Bronchial epithelial cell (primary cell): ENCODE measurements around the gene OLFM1. TPM values are rescaled to one million over a fixed set of nuclear protein-coding genes. Genes with fewer than 3 reads are reported as not detected.

Experiments
- DNase-seq: peaks from one replicate; pipeline ENCODE4 v3.0.0-alpha.2; 2010; ENCODE audit warnings: low read depth
- FAIRE-seq: peaks from 2 replicates; lab custom pipeline; 2011; peaks lifted over from hg19 to GRCh38; lab: Jason Lieb, UNC
- H3K27me3 ChIP-seq: 2 replicates; pipeline ENCODE4 v1.5.1; 2011; ENCODE audit warnings: low read length; ENCODE audit not compliant: control insufficient read depth, insufficient read depth
- H3K36me3 ChIP-seq: 2 replicates; pipeline ENCODE4 v1.5.1; 2011; ENCODE audit warnings: low read length; ENCODE audit not compliant: control insufficient read depth, insufficient read depth
- H3K4me3 ChIP-seq: 2 replicates; pipeline ENCODE4 v1.5.1; 2011; ENCODE audit warnings: mild to moderate bottlenecking, low read depth, low read length, control low read depth
- CTCF ChIP-seq: IDR thresholded peaks from 2 replicates; pipeline ENCODE4 v1.5.1; 2011; ENCODE audit warnings: mild to moderate bottlenecking, moderate library complexity, low read length, control low read depth, inconsistent platforms; ENCODE audit not compliant: insufficient read depth, severe bottlenecking
- total RNA-seq: library from RNA; depleted of rRNA; stranded (reverse); fragments of >200 nt; gene quantifications from 2 replicates; pipeline ENCODE4 v1.2.1, GENCODE V29; 2014

OLFM1 gene
- total RNA-seq, 1 donor from 2014 or later: 0.26 TPM

- DNase-seq: no peak
- no peak for FAIRE-seq
- Histone ChIP-seq H3K4me3 (no peak overlapping the region), H3K36me3 (no peaks in the 10 kb centered on the region), H3K27me3 (no peaks in the 10 kb centered on the region)
- no peak for TF ChIP-seq CTCF
Observed at GRCh38 chr9:135123126-135123772, 35.8 kb downstream of the OLFM1 start.

- no peak for TF ChIP-seq CTCF
- Histone ChIP-seq H3K27me3 (no peaks in the 10 kb centered on the region), H3K4me3 (no peak overlapping the region), H3K36me3 (no peaks in the 10 kb centered on the region)
- no peak for FAIRE-seq
- DNase-seq: no peak
Observed at GRCh38 chr9:135123773-135124134, 36.3 kb downstream of the OLFM1 start.

- Histone ChIP-seq H3K27me3 (no peaks in the 10 kb centered on the region), H3K36me3 (no peaks in the 10 kb centered on the region), H3K4me3 (no peak overlapping the region)
- no peak for TF ChIP-seq CTCF
- DNase-seq (no peak), FAIRE-seq (no peak)
Observed at GRCh38 chr9:135126451-135127187, 39.2 kb downstream of the OLFM1 start.

- no peak for FAIRE-seq
- Histone ChIP-seq H3K4me3 (no peak overlapping the region), H3K27me3 (no peaks in the 10 kb centered on the region), H3K36me3 (no peaks in the 10 kb centered on the region)
- no peak for DNase-seq
- TF ChIP-seq CTCF: no peak
Observed at GRCh38 chr9:135127718-135128670, 40.5 kb downstream of the OLFM1 start.

GRCh38 chr9:135129137-135129695 lies 41.7 kb downstream of the OLFM1 start:
- H3K4me3 ChIP-seq: no peak overlapping the region
- no peaks in the 10 kb centered on the region for H3K36me3 ChIP-seq
- DNase-seq (no peak), FAIRE-seq (no peak)
- no peaks in the 10 kb centered on the region for H3K27me3 ChIP-seq
- TF ChIP-seq CTCF: no peak
